ENCODE data around the gene ABLIM1. TPM values are rescaled to one million over a fixed set of nuclear protein-coding genes. Genes with fewer than 3 reads are reported as not detected.

Gene ABLIM1
- total and polyA plus RNA-seq, 4 experiments from 2014 or later = 129 to 202 (median 188) TPM

DNA sequence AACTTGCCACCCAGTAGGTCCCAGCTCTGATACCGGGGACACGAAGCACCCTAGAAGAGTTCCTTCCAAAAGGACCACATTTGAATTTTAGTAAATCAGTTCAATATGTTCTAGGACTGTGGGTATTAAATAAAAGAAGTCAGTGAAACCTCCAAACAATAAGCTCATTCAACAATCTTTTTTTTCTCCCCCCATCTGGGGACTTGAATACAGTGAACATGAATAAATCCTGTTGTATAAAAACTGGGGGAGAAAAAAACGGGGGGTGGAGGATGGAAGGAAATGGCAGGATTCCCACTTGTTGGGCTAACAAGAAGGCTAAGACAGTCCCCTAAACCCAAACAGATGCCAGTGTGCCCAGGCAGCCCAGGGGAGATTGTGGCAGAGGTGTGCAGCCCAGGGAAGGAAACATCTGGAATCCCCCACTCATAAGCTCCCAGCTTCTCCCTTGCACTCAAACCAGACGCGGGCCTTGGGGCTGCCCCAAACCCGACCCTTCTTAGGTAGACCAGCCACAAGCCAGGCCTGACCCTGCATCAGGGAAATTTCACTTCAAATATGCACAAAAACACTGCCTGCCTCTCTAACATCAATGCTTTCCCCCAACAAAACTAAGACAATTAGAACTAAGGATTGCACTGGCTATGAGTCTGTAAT, 262.6 kb downstream of the ABLIM1 start:
- Histone ChIP-seq H3K9me3 (ENCODE audit: control insufficient read depth in 1 of 2, low read length in 2 of 2) (no peaks in the 10 kb centered on the region), H3K27me3 (ENCODE audit: insufficient read depth, low read length) (no peaks in the 10 kb centered on the region), H3K36me3 (ENCODE audit: insufficient read depth, low read length) (no peaks in the 10 kb centered on the region), H3K4me1 (ENCODE audit: insufficient read depth, low read length) (no peaks in the 10 kb centered on the region), H3K27ac (ENCODE audit: low read depth, low read length) (no peak overlapping the region), H3K4me3 (ENCODE audit: low read length in 2 of 2) (no peak overlapping the region)
- Mint-ChIP-seq H3K27me3 (peaks cover 45 to 46% of the 10 kb centered on the region in 2 donors), H3K4me3 (no peak overlapping the region), H3K9me3 (no peaks in the 10 kb centered on the region), H3K4me1 (no peaks in the 10 kb centered on the region), H3K27ac (no peak overlapping the region), H3K36me3 (no peaks in the 10 kb centered on the region)
- no peak for DNase-seq
- intact Hi-C loops (cut with micrococcal nuclease) = no loop called here
- POLR2A ChIA-PET (ENCODE audit: partially characterized antibody) = no interaction called here
- CTCF ChIA-PET (ENCODE audit: partially characterized antibody) = interaction anchor here (1.1 kb wide), 1 partner anchor 91 kb away, joined by 3 read pairs; no protein-coding TSS in a partner anchor

GRCh38 chr10:114394531-114394930, 263.5 kb downstream of the ABLIM1 start:
- CTCF ChIA-PET (ENCODE audit: partially characterized antibody) = interaction anchor here (1.1 kb wide), 1 partner anchor 90 kb away, joined by 3 read pairs; no protein-coding TSS in a partner anchor
- Mint-ChIP-seq H3K27ac (no peak overlapping the region), H3K27me3 (peaks cover 40 to 44% of the 10 kb centered on the region in 2 donors), H3K36me3 (no peaks in the 10 kb centered on the region), H3K9me3 (no peaks in the 10 kb centered on the region), H3K4me1 (no peaks in the 10 kb centered on the region), H3K4me3 (no peak overlapping the region)
- Histone ChIP-seq H3K27me3 (ENCODE audit: insufficient read depth, low read length) (no peaks in the 10 kb centered on the region), H3K36me3 (ENCODE audit: insufficient read depth, low read length) (no peaks in the 10 kb centered on the region), H3K4me1 (ENCODE audit: insufficient read depth, low read length) (no peaks in the 10 kb centered on the region), H3K9me3 (ENCODE audit: control insufficient read depth in 1 of 2, low read length in 2 of 2) (no peaks in the 10 kb centered on the region), H3K4me3 (ENCODE audit: low read length in 2 of 2) (no peak overlapping the region), H3K27ac (ENCODE audit: low read depth, low read length) (no peak overlapping the region)
- intact Hi-C loops (cut with micrococcal nuclease) = no loop called here
- no peak for DNase-seq
- POLR2A ChIA-PET (ENCODE audit: partially characterized antibody) = no interaction called here

DNA sequence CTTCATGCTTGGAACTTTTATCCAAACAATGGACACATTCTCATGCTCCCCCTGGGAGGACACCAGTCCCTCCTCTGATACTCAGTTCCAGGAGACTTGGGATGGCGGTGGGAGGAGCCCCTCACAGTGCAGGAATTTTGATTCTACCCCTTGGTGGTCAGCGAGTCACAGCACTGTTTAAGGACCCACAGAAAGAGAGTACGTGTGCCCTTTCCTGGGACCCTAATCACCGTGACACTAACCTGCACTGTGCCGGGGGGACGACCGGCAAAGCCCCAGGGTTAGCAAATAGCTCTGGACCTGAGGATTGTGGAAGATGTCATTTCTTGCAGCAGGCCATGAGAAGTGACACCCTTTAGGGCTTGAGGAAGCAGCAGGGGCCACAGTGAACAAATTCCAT, 264.2 kb downstream of the ABLIM1 start:
- H3K4me3 Mint-ChIP-seq = no peak overlapping the region
- H3K36me3 Mint-ChIP-seq = no peaks in the 10 kb centered on the region
- intact Hi-C loops (cut with micrococcal nuclease) = no loop called here
- no peak overlapping the region for H3K4me3 ChIP-seq (ENCODE audit: low read length in 2 of 2)
- no peaks in the 10 kb centered on the region for H3K9me3 ChIP-seq (ENCODE audit: control insufficient read depth in 1 of 2, low read length in 2 of 2)
- peaks cover 38 to 41% of the 10 kb centered on the region in 2 donors for H3K27me3 Mint-ChIP-seq
- ChIA-PET POLR2A (ENCODE audit: partially characterized antibody) (no interaction called here), CTCF (ENCODE audit: partially characterized antibody) (no interaction called here)
- no peak overlapping the region for H3K27ac Mint-ChIP-seq
- H3K36me3 ChIP-seq (ENCODE audit: insufficient read depth, low read length) = no peaks in the 10 kb centered on the region
- no peaks in the 10 kb centered on the region for H3K27me3 ChIP-seq (ENCODE audit: insufficient read depth, low read length)
- no peaks in the 10 kb centered on the region for H3K9me3 Mint-ChIP-seq
- H3K4me1 Mint-ChIP-seq = no peaks in the 10 kb centered on the region
- no peak overlapping the region for H3K27ac ChIP-seq (ENCODE audit: low read depth, low read length)
- DNase-seq = no peak
- no peaks in the 10 kb centered on the region for H3K4me1 ChIP-seq (ENCODE audit: insufficient read depth, low read length)

DNA sequence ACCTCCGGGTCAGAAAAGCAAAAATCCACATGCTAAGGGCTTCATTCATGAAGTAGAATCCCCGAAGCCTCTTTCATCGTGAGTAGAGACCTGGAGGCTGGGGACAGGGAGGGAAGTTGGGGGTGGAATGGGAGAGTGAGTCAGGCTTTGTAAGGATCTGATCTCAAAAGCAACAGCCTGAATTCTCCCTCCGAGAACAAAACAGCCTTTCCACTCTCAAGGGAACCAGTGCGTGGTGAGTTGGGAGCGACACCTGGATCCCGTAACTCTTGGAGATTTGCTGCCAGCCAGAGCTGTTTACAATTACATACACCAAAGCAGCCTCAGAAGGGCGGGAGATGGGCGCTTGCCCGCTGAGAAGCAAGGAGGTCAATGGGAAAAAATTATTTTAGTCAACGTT, 264.6 kb downstream of the ABLIM1 start:
- Histone ChIP-seq H3K4me1 (ENCODE audit: insufficient read depth, low read length) (no peaks in the 10 kb centered on the region), H3K27ac (ENCODE audit: low read depth, low read length) (no peak overlapping the region), H3K27me3 (ENCODE audit: insufficient read depth, low read length) (no peaks in the 10 kb centered on the region), H3K4me3 (ENCODE audit: low read length in 2 of 2) (no peak overlapping the region), H3K36me3 (ENCODE audit: insufficient read depth, low read length) (no peaks in the 10 kb centered on the region), H3K9me3 (ENCODE audit: control insufficient read depth in 1 of 2, low read length in 2 of 2) (no peaks in the 10 kb centered on the region)
- no peaks in the 10 kb centered on the region for H3K36me3 Mint-ChIP-seq
- no peaks in the 10 kb centered on the region for H3K4me1 Mint-ChIP-seq
- H3K27ac Mint-ChIP-seq = no peak overlapping the region
- no peak overlapping the region for H3K4me3 Mint-ChIP-seq
- POLR2A ChIA-PET (ENCODE audit: partially characterized antibody) = no interaction called here
- DNase-seq = no peak
- intact Hi-C loops (cut with micrococcal nuclease) = no loop called here
- H3K9me3 Mint-ChIP-seq = no peaks in the 10 kb centered on the region
- H3K27me3 Mint-ChIP-seq = peaks cover 36 to 42% of the 10 kb centered on the region in 2 donors
- CTCF ChIA-PET (ENCODE audit: partially characterized antibody) = no interaction called here

GRCh38 chr10:114392112-114392835, 265.8 kb downstream of the ABLIM1 start:
- no peak for DNase-seq
- no peaks in the 10 kb centered on the region for H3K9me3 Mint-ChIP-seq
- no peak overlapping the region for H3K4me3 Mint-ChIP-seq
- H3K4me1 ChIP-seq (ENCODE audit: insufficient read depth, low read length) = no peaks in the 10 kb centered on the region
- ChIA-PET POLR2A (ENCODE audit: partially characterized antibody) (no interaction called here), CTCF (ENCODE audit: partially characterized antibody) (interaction anchor here (0.8 kb wide), 1 partner anchor 89 kb away, joined by 3 read pairs; no protein-coding TSS in a partner anchor)
- intact Hi-C loops (cut with micrococcal nuclease) = no loop called here
- no peak overlapping the region for H3K27ac ChIP-seq (ENCODE audit: low read depth, low read length)
- H3K4me3 ChIP-seq (ENCODE audit: low read length in 2 of 2) = no peak overlapping the region
- H3K27ac Mint-ChIP-seq = no peak overlapping the region
- H3K27me3 Mint-ChIP-seq = peaks cover 31 to 35% of the 10 kb centered on the region in 2 donors
- H3K9me3 ChIP-seq (ENCODE audit: control insufficient read depth in 1 of 2, low read length in 2 of 2) = no peaks in the 10 kb centered on the region
- H3K36me3 ChIP-seq (ENCODE audit: insufficient read depth, low read length) = no peaks in the 10 kb centered on the region
- H3K27me3 ChIP-seq (ENCODE audit: insufficient read depth, low read length) = no peaks in the 10 kb centered on the region
- H3K4me1 Mint-ChIP-seq = peaks cover 0 to 2% (median 0%) of the 10 kb centered on the region in 4 donors
- H3K36me3 Mint-ChIP-seq = no peaks in the 10 kb centered on the region

DNA sequence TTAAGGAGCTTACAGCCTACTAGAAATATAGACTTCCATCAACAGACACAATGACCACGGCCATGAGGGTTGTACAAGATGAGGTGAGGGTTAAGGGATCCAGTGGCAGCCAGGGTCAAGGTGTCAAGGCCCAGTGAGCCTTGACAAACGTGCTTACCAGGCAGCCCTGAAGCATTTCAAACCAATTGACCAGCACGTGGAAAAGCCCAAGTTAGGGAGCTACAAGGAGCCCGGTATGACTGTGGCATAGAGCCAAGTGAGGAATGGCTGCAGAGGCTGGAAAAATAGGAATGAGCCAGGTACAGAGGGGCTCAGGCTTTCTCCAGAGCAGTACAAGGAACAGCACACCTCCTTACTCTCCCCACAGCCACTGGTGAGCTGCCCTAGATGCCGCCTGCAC, 266.5 kb downstream of the ABLIM1 start:
- peaks cover 25 to 29% of the 10 kb centered on the region in 2 donors for H3K27me3 Mint-ChIP-seq
- H3K4me1 ChIP-seq (ENCODE audit: insufficient read depth, low read length) = no peaks in the 10 kb centered on the region
- H3K36me3 Mint-ChIP-seq = no peaks in the 10 kb centered on the region
- H3K4me1 Mint-ChIP-seq = peaks cover 0 to 2% (median 0%) of the 10 kb centered on the region in 4 donors
- no peaks in the 10 kb centered on the region for H3K9me3 Mint-ChIP-seq
- no peak overlapping the region for H3K4me3 Mint-ChIP-seq
- intact Hi-C loops (cut with micrococcal nuclease) = no loop called here
- POLR2A ChIA-PET (ENCODE audit: partially characterized antibody) = no interaction called here
- no peak overlapping the region for H3K4me3 ChIP-seq (ENCODE audit: low read length in 2 of 2)
- H3K27me3 ChIP-seq (ENCODE audit: insufficient read depth, low read length) = no peaks in the 10 kb centered on the region
- no peak for DNase-seq
- H3K36me3 ChIP-seq (ENCODE audit: insufficient read depth, low read length) = no peaks in the 10 kb centered on the region
- H3K27ac ChIP-seq (ENCODE audit: low read depth, low read length) = no peak overlapping the region
- H3K27ac Mint-ChIP-seq = no peak overlapping the region
- CTCF ChIA-PET (ENCODE audit: partially characterized antibody) = interaction anchor here (0.8 kb wide), 1 partner anchor 88 kb away, joined by 3 read pairs; no protein-coding TSS in a partner anchor
- no peaks in the 10 kb centered on the region for H3K9me3 ChIP-seq (ENCODE audit: control insufficient read depth in 1 of 2, low read length in 2 of 2)

- no peaks in the 10 kb centered on the region for H3K27me3 ChIP-seq (ENCODE audit: insufficient read depth, low read length)
- intact Hi-C loops (cut with micrococcal nuclease) = no loop called here
- Mint-ChIP-seq H3K27ac (no peak overlapping the region), H3K9me3 (no peaks in the 10 kb centered on the region), H3K36me3 (no peaks in the 10 kb centered on the region), H3K27me3 (peaks cover 20 to 26% of the 10 kb centered on the region in 2 donors), H3K4me3 (no peak overlapping the region), H3K4me1 (peaks cover 0 to 2% (median 0%) of the 10 kb centered on the region in 4 donors)
- no peak for DNase-seq
- ChIA-PET CTCF (ENCODE audit: partially characterized antibody) (interaction anchor here (0.7 kb wide), 1 partner anchor 827 kb away, joined by 3 read pairs; no protein-coding TSS in a partner anchor), POLR2A (ENCODE audit: partially characterized antibody) (no interaction called here)
- no peaks in the 10 kb centered on the region for H3K36me3 ChIP-seq (ENCODE audit: insufficient read depth, low read length)
- no peaks in the 10 kb centered on the region for H3K4me1 ChIP-seq (ENCODE audit: insufficient read depth, low read length)
- no peaks in the 10 kb centered on the region for H3K9me3 ChIP-seq (ENCODE audit: control insufficient read depth in 1 of 2, low read length in 2 of 2)
- H3K4me3 ChIP-seq (ENCODE audit: low read length in 2 of 2) = no peak overlapping the region
- H3K27ac ChIP-seq (ENCODE audit: low read depth, low read length) = no peak overlapping the region
Measured at GRCh38 chr10:114389426-114389825, 268.6 kb downstream of the ABLIM1 start.

Data from CD4-positive, alpha-beta memory T cell (primary cell).